ENCODE results near the gene IGFL4.

IGFL4 gene

GRCh38 chr19:46040952-46041500 is at the start of gene IGFL4:
Gene IGFL4, minus strand, starts transcription at chr19:46041002. Its CDS starts 40 bp downstream, at chr19:46040962.
- DNase-seq: no peak

GRCh38 chr19:46090444-46090843 is 49.6 kb upstream of the IGFL4 start:
- no peak for DNase-seq

DNA sequence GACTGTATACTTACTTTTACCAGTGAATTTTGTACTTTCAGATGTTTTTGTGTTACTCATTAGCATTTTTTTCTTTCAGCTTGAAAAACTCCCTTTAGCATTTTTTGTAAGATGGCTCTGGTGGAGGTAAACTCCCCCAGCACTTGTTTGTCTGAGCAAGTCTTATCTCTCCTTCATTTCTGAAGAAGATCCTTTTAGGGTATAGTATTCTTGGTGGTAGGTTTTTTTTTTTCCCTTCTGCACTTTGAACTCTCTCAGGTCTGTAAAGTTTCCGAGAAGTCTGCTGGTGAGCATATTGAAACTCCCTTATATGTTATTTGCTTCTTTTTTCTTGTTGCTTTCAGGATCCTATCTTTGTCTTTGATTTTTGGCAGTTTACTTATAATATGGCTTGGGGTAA is 48.6 kb upstream of the IGFL4 start:
- DNase-seq: no peak

DNA sequence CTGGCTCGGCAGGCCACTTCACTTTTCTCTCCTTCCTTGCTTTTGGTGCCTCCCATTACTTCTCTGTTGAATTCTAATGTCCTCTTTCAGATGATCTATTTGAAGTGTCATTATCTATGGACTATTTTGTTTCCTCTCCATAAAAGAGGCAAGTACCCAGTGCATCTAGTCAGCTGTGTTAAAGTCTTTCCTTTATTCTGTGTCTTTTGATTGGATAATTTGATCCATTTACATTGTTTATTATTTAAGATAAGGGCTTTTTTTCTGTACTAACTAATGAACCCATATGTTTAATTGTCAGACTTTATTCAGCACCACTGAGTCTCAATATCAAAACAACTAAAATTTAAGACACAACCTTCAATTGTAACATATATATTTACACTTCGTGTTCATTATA is 47.3 kb upstream of the IGFL4 start:
- no peak for DNase-seq

DNA sequence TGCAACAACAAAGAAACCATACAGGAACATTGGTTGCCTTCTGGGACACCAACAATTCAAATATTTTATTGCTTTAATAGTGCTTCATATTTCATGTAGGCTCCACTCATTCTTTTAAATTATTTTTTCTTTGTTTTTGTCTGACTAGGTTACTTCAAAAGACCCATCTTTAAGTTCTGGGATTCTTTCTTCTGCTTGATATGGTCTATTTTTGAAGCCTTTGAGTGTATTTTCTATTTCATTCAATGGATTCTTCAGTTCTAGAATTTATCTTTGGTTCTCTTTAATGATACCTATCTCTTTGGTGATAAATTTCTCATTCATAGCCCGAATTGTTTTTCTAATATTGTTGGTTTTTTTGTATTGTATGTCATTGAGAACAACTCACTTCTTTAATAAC is 45.1 kb upstream of the IGFL4 start:
- no peak for DNase-seq

GRCh38 chr19:46082728-46083050 is 41.9 kb upstream of the IGFL4 start:
- DNase-seq: no peak

DNA sequence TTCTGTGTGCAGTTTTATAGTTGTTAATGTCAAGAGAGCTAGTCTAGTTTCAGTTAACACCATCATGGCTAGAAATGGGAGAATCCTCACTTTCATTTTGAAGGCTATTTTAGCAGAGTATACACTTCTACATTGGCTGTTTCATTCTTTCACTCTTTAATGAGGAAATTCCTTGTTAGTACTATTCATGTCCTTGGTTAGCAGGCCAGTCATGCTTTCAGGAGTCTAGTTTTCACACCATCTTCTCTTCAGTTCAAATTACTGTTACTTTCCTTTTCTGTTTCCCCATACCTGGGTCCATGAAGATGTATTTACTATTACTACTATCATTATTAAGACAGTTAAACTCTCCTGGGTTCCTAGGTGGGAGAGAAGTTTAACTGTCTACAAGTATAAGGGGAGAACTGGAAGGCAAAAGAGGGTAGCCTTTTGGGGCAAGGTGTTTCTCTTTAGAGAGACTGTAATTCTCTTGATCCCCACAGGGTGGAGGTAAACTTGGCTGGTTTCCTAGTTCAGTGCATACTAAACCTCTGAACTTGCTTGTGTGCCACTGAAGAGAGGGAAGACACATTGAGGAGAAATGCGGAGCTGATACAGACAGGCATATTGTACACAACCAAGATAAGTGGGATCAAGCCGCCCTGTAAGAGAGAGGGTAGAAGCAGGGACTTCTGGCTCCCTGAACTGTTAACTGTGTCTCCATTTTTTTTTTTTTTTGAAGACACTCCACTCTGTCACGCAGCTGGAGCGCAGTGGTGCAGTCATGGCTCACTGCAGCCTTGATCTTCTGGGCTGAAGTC is 41.3 kb upstream of the IGFL4 start:
- DNase-seq: peak in 1 of 2 experiments; percentile 8

GRCh38 chr19:46080561-46080960 is 39.8 kb upstream of the IGFL4 start:
- no peak for DNase-seq

GRCh38 chr19:46079576-46079975 is 38.8 kb upstream of the IGFL4 start:
- no peak for DNase-seq

DNA sequence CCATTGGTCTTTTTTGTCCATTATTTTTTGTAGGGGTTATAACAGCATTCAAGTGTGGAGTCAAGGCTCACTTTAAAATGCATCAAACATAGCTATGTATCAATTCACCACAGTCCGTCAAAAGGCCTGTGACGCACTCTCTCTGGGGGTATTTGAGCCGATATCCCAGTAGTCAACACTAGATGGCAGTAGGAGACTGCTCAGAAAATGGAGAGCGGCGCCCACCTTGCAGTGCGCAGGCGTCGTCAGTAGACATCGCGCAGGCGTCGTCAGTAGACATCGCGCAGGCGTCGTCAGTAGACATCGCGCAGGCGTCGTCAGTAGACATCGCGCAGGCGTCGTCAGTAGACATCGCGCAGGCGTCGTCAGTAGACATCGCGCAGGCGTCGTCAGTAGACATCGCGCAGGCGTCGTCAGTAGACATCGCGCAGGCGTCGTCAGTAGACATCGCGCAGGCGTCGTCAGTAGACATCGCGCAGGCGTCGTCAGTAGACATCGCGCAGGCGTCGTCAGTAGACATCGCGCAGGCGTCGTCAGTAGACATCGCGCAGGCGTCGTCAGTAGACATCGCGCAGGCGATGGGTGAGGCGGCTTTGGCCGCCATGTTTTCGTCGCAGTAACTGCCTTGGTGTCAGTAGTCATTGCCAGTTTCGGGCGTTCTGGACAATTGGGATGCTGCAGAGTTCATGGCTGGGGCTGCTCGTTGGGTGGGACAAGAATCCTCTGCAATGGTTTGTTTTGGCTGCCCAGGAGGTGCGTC is 38.0 kb upstream of the IGFL4 start:
- peak in 1 of 2 experiments; percentile 25 for DNase-seq

- DNase-seq: no peak
Measured at GRCh38 chr19:46077815-46078167, 37.0 kb upstream of the IGFL4 start.

DNA sequence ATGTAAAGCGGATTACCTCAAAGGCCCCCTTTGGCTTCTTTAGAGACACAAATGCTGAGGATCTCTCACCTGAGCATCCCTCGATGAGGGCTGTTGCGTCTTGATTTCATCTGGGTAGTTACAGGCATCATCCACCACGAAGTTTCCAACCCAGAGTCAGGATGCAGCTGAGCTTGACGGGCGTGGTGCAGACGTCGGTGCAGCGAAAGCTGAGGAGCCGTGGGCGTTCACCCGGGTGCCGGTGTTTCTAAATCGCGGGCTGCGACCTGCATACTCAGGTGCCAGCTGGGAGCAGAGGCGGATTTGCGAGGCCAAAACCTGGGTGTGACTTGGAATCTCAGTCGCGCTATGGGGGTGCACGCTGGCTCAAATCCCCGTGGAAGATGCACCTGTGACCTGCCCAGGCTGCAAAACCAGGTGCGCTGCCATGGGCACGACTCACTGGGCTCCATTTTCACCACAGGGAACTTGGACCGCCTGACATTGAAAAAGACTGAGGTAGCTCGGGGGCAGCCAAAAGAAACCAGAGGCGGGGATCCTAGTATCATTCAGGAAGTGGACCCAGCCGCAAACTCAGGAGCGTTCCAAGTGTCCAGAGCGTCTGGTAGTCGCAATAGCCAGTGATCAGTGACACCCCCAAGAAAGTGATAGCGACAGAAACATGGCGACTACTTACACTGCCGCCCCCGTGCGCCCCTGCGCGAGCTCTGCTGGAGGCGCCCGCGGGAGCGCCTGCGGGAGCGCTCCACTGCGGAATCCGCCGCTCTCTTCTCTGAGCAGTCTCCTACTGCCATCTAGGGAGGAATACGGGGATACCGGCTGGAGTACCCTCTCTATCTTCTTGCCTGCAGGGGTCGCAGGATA is 36.4 kb upstream of the IGFL4 start:
- DNase-seq: peak; percentile 27 to 51

DNA sequence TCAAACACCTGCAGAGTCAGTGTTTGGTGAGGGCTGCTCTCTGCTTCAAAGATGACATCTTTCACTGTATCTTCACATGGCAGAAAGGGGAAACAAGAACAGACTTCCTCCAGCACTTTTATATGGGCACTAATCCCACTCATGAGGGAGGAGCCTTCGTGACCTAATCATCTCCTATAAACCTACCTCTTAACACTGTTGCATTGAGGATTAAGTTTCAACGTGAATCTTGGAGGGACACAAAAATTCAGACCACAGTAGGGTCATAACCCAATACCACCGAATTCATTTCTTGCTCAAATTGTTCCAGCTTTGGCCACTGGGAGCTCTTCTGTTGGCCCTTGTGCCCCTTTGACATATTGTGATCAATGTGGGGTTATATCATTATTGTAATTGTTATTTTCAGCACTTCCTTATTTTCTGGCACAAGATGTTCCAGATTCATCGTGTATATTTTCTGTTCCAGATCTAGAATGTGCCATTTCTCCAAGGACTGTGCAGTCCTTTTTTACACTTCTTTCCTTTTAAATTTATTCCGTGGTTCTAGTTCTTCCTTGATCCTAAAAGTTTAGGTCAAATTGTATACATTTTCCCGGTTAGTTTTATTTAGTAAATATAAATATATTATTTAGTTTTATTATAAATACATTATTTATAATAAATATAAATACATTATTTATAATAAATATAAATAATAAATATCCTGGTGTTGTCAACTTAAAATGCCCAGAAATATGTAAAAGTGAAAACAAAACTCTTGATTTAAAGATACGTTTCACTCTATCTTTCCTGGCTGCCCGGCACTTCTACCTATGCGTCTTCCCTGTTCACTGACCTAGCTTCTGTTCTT is 35.5 kb upstream of the IGFL4 start:
- no peak for DNase-seq

DNA sequence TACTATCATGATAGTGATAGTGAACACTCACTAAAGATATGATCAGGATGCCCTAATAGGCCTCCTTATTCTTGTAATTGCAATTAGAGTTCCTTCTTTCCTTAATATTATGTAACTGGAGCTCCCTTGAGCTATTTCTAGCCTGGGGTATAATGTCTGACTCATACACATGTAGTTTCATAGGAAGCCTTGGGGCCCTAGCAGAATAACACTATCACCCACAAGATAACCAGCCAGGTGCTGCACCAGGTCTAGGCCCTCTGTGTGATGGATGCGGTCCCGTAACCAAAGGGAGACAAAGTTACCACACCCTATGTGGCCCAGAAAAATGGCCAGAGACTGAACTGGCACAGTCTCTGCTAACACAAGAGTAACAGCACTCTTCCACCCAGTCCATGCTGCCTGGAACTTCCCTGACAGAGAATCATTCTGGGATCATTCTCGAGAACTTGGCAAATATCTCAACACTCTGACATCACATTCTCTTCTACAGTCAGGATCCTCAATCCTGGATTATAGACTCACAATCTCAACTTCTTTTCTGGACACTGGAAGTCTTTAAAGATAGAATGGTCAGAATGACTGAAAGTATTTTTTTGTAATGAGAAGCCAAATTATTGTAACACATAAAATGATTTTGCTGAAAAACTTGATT is 32.6 kb upstream of the IGFL4 start:
- DNase-seq: no peak

DNA sequence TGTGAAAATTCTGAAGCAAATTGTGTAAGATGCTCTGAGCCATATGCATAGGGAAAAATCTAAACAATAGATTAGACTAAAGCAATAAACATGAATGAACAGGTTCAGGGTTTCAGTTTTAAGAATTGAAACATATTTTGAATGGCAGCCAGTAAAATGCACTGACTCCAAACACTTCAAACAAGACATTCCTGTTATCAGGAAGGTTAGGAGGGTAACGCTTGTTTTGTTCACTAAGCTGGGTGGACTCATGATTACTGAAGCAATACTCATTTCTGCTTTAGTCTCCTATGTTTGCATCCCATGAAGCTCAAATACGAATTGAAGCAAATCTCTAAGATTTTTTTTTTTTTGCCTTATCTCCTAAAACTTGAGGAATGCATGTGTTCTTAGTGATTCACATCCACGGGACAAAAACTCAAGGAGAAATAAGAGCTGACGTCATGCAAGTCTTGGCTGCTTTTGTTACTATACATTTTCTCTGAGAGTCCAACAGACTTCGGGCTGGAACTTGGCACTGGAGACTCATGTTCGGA is 29.1 kb upstream of the IGFL4 start:
- no peak for DNase-seq

DNA sequence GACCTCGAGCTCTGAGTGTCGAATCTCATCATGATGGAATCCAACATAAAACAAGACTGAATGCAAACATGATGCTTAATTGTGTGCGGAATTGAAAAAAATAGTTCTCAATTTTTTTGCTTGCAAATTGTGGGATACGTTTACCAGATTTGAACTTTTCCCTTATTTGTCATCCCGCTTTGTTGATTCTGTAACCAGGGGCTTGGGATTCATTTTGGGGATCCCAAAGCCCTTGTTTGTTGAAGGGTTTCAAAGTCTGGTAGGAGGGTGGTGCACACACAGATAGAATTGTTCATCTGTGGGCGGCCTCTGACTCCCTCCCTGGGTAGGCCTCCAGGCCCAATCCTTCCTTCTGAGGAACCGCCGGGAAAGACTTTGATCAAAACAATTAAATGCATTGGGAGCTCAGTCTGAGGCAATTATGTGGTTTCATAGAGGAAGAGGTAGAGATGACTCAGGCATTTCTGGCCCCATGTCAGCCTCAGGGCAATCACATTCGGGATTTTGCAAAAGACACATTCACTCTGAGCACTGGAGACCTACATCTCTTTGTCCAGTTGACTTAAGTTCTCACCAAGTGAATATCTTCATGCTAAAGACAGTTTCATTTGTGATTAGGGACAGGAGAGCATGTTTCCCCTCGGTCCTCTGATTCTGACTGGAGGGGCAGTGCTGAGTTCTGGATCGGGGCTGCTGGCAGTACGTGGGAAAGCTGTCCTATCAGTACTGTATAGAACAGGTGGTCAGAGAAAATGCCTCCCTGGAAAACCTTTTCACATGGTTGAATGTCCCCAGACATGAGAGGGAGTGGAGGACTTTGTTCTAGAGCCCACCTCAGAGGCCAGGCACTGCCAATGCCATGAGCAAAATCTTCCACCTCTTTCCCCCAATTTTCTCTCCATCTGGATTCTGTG is 27.8 kb upstream of the IGFL4 start:
- DNase-seq: no peak

DNA sequence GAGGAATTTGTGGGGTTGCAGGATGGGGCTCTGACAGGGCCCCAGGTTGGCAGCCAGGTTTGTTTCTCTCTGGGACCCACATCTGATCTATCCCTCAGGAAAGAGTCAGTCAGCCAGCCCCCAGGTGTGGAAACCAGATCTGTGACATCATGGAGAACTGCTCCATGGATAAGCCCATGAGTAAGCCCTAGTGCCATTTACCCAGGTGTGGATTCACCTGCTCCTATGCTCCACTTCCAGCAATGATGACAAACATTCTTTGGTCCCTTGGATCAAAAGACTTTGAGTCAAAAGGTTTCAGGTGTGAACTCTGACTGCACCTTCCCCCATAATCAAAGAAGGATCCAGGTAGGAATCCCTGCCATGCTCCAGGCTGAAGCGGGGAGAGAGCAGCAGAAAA is 26.9 kb upstream of the IGFL4 start:
- DNase-seq: no peak

GRCh38 chr19:46066471-46066870 is 25.7 kb upstream of the IGFL4 start:
- no peak for DNase-seq

DNA sequence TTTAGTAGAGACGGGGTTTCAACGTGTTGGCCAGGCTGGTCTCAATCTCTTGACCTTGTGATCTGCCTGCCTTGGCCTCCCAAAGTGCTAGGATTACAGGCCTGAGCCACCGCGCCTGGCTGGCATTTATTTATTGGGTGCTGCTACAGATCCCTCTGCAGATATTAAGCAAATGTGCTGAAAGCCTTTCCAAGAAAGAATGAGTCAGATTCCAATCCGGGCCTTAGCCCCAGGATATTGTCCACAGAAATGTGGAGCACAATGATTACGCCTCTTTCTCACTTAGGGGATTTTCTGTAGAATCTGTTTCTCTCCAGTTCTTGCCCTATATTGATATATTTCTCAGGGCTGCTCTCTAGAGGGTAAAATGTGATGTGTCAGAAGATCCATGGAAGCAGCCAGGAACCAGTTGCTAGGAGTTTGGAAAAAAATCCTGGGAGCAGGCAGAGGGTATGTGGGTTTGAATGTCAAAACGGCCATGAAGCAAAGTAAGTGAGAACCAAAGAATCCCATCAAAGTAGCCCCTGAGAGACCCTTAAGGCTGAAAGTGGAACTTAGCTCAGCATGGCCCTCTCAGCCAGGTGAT is 24.8 kb upstream of the IGFL4 start:
- no peak for DNase-seq

GRCh38 chr19:46063201-46063600 is 22.4 kb upstream of the IGFL4 start:
- no peak for DNase-seq
